B cell (primary cell): ENCODE measurements around the gene MLXIP. TPM values are rescaled to one million over a fixed set of nuclear protein-coding genes. Genes with fewer than 3 reads are reported as not detected.

Source experiments
- ATAC-seq: fragments of 200-7000 bp; cut with Tn5 transposase; one replicate; pipeline ENCODE4 v1.10.0; 2021; ENCODE audit warnings: low read depth, mild to moderate bottlenecking, moderate number of reproducible peaks, moderate library complexity
- CTCF ChIA-PET: fragments of 350-600 bp; sonication (Branson Sonifier 250); formaldehyde crosslinking; loops from one replicate; lab custom pipeline; 2021; ENCODE audit warnings: antibody characterized with exemption, inconsistent platforms; lab: Charles Lee
- POLR2A ChIA-PET: fragments of 350-600 bp; sonication (Branson Sonifier 250); formaldehyde crosslinking; loops from one replicate; lab custom pipeline; 2021; ENCODE audit warnings: antibody characterized with exemption; lab: Charles Lee
- DNase-seq: peaks from one replicate; pipeline ENCODE4 v3.0.0; 2013
- H2AFZ ChIP-seq: 2 replicates; pipeline ENCODE4 v1.6.1; 2012; ENCODE audit warnings: mild to moderate bottlenecking, low read depth, low read length; ENCODE audit not compliant: insufficient read depth, poor library complexity, severe bottlenecking
- H3K27ac ChIP-seq, 2 donors: 1 replicate in 1 of 2; 2 replicates in 1 of 2; pipeline ENCODE4 v1.5.1; 2012 to 2013; ENCODE audit warnings: low read length in 2 of 2, mild to moderate bottlenecking in 2 of 2, moderate library complexity in 1 of 2
- H3K27me3 ChIP-seq, 4 experiments: fragments of 200-600 bp in 1 of 4; sonication (generic) in 1 of 4; replicated peaks in 1 of 4; 1 replicate in 2 of 4; 2 replicates in 2 of 4; pipeline versions ENCODE4 v1.6.1 to v1.7.0; 2013 to 2016; ENCODE audit warnings: low read length in 3 of 4, mild to moderate bottlenecking in 2 of 4, mixed read lengths in 1 of 4, moderate library complexity in 1 of 4; ENCODE audit not compliant: insufficient read depth in 4 of 4, control insufficient read depth in 3 of 4; ENCODE audit errors: control extremely low read depth in 1 of 4
- H3K36me3 ChIP-seq, 2 experiments: replicated peaks in 1 of 2; 1 replicate in 1 of 2; 2 replicates in 1 of 2; pipeline versions ENCODE4 v1.6.1 to v1.7.1; 2013; ENCODE audit warnings: low read length in 1 of 2; ENCODE audit not compliant: insufficient read depth in 2 of 2, control insufficient read depth in 1 of 2; ENCODE audit errors: control extremely low read depth in 1 of 2, extremely low read depth in 1 of 2
- H3K4me1 ChIP-seq, 2 donors: fragments of 200-600 bp in 1 of 2; sonication (generic) in 1 of 2; 1 replicate in 1 of 2; 2 replicates in 1 of 2; pipeline versions ENCODE4 v1.5.1 to v1.6.1; 2013 to 2017; ENCODE audit warnings: low read length in 2 of 2; ENCODE audit not compliant: control insufficient read depth in 2 of 2, insufficient read depth in 2 of 2
- H3K4me2 ChIP-seq: replicated peaks from 2 replicates; pipeline ENCODE3; 2012; ENCODE audit warnings: mild to moderate bottlenecking, low read depth, low read length; ENCODE audit not compliant: poor library complexity, severe bottlenecking
- H3K4me3 ChIP-seq, 5 experiments: fragments of 200-600 bp in 1 of 5; sonication (generic) in 1 of 5; 1 replicate in 3 of 5; 2 replicates in 2 of 5; pipeline versions ENCODE4 v1.5.1 to v1.7.0; 2011 to 2016; ENCODE audit warnings: low read length in 4 of 5, mild to moderate bottlenecking in 4 of 5, low read depth in 2 of 5, control low read depth in 1 of 5, moderate library complexity in 1 of 5; ENCODE audit not compliant: insufficient read depth in 1 of 5; ENCODE audit errors: control extremely low read depth in 1 of 5, extremely low read depth in 1 of 5
- H3K79me2 ChIP-seq: fragments of 200-600 bp; sonication (generic); one replicate; pipeline ENCODE4 v1.6.0; 2016; ENCODE audit warnings: low read length; ENCODE audit not compliant: control insufficient read depth, insufficient read depth
- H3K9ac ChIP-seq: fragments of 200-600 bp; sonication (generic); 2 replicates; pipeline ENCODE4 v1.6.1; 2017; ENCODE audit warnings: mild to moderate bottlenecking, low read length, moderate library complexity
- H3K9me3 ChIP-seq, 3 donors: one replicate each; pipeline versions ENCODE4 v1.6.1 to v1.7.1; 2013; ENCODE audit warnings: low read length in 2 of 3; ENCODE audit not compliant: control insufficient read depth in 2 of 3, insufficient read depth in 1 of 3; ENCODE audit errors: control extremely low read depth in 1 of 3
- H4K20me1 ChIP-seq: 2 replicates; pipeline ENCODE4 v1.6.0; 2012; ENCODE audit warnings: mild to moderate bottlenecking, low read length; ENCODE audit not compliant: insufficient read depth, control insufficient read depth, poor library complexity, severe bottlenecking
- H3K27ac Mint-ChIP-seq: one replicate; pipeline ENCODE4 v1.8.0; 2021; ENCODE audit warnings: mixed read lengths
- H3K27me3 Mint-ChIP-seq: one replicate; pipeline ENCODE4 v1.8.0; 2021; ENCODE audit warnings: mixed read lengths
- H3K4me1 Mint-ChIP-seq: one replicate; pipeline ENCODE4 v1.8.0; 2021; ENCODE audit warnings: mixed read lengths
- H3K4me3 Mint-ChIP-seq: one replicate; pipeline ENCODE4 v1.8.0; 2021; ENCODE audit warnings: mixed read lengths
- H3K9me3 Mint-ChIP-seq: one replicate; pipeline ENCODE4 v1.8.0; 2022; ENCODE audit warnings: mixed read lengths; ENCODE audit not compliant: insufficient read depth
- CTCF ChIP-seq: fragments of 200-600 bp; IDR thresholded peaks from one replicate; pipeline ENCODE4 v1.8.0; 2022; ENCODE audit warnings: antibody characterized with exemption, mild to moderate bottlenecking
- EZH2 ChIP-seq: IDR thresholded peaks from 2 replicates; pipeline ENCODE4 v1.6.1; 2012; ENCODE audit warnings: borderline replicate concordance, low read depth, mild to moderate bottlenecking, moderate library complexity, low read length; ENCODE audit not compliant: insufficient read depth, poor library complexity, severe bottlenecking
- WGBS: methylation state at CpG from one replicate; pipeline ENCODE4 v1.1.5; 2013; ENCODE audit warnings: missing lambda C conversion rate; ENCODE audit not compliant: insufficient coverage; 5-methylcytosine and 5-hydroxymethylcytosine counted together
- intact Hi-C: fragments of 100-400 bp; cut with micrococcal nuclease; formaldehyde crosslinking; loops from one replicate; pipeline ENCODE4 v1.10.0; 2022
- polyA plus RNA-seq: library from polyadenylated mRNA; depleted of rRNA; stranded (reverse); fragments of >200 nt; gene quantifications from 2 replicates; pipeline ENCODE4 v1.2.3, GENCODE V29; 2012
- total RNA-seq, 2 donors: library from RNA; stranded (reverse); fragments of 120-200 nt in 1 of 2; gene quantifications; 1 replicate in 1 of 2; 2 replicates in 1 of 2; pipeline versions ENCODE4 v1.2.3 to v1.2.4, GENCODE V29; 2013 to 2022

Gene MLXIP
- total and polyA plus RNA-seq, 2 donors (not counting 1 experiment from before 2014, with no cell fraction given): 28.1 to 91.2 TPM

- no peak for ATAC-seq
- no peak for DNase-seq
- H3K9me3 Mint-ChIP-seq: no peaks in the 10 kb centered on the region
- intact Hi-C loops: no loop called here
- H2AFZ ChIP-seq: no peak overlapping the region
- no peak overlapping the region for H3K4me3 ChIP-seq
- no peak for TF ChIP-seq EZH2
- TF ChIP-seq CTCF: no peak
- peaks cover 4% of the 10 kb centered on the region for H3K4me1 Mint-ChIP-seq
- peaks cover under 1 to 3% of the 10 kb centered on the region in 2 donors for H3K4me1 ChIP-seq
- H3K9ac ChIP-seq: no peak overlapping the region
- no peaks in the 10 kb centered on the region for H3K27me3 Mint-ChIP-seq
- POLR2A ChIA-PET: no interaction called here
- H4K20me1 ChIP-seq: peaks cover 47% of the 10 kb centered on the region
- H3K27me3 ChIP-seq: no peaks in the 10 kb centered on the region
- H3K9me3 ChIP-seq: no peaks in the 10 kb centered on the region
- H3K79me2 ChIP-seq: peaks cover 38% of the 10 kb centered on the region
- no peak overlapping the region for H3K27ac ChIP-seq
- H3K4me2 ChIP-seq: no peak overlapping the region
- no peak overlapping the region for H3K4me3 Mint-ChIP-seq
- peaks cover 4 to 59% of the 10 kb centered on the region in 2 experiments for H3K36me3 ChIP-seq
- WGBS: 88% methylated on average over 5 of the region's 5 CpGs
- no peak overlapping the region for H3K27ac Mint-ChIP-seq
- CTCF ChIA-PET: interaction anchor here (1.2 to 9.7 kb wide), 4 partner anchors 50 to 211 kb away, joined by 3 to 154 read pairs (median 4); partner anchors contain the start of genes CFAP251 and MLXIP
These were observed 49.9 kb downstream of the MLXIP start for GRCh38 chr12:122128481-122128880.

- Histone ChIP-seq H3K4me3 (no peak overlapping the region), H3K27ac (no peak overlapping the region), H3K4me2 (no peak overlapping the region), H3K36me3 (peaks cover 4 to 64% of the 10 kb centered on the region in 2 experiments), H3K4me1 (no peaks in the 10 kb centered on the region), H3K27me3 (no peaks in the 10 kb centered on the region), H3K9ac (no peak overlapping the region), H4K20me1 (peaks cover 43% of the 10 kb centered on the region), H3K9me3 (no peaks in the 10 kb centered on the region), H3K79me2 (peaks cover 34% of the 10 kb centered on the region), H2AFZ (no peak overlapping the region)
- WGBS: 97% methylated on average over 13 of the region's 13 CpGs
- intact Hi-C loops: no loop called here
- H3K27me3 Mint-ChIP-seq: no peaks in the 10 kb centered on the region
- ChIA-PET CTCF (interaction anchor here (1.2 to 9.7 kb wide), 4 partner anchors 51 to 211 kb away, joined by 3 to 154 read pairs (median 4); partner anchors contain the start of genes CFAP251 and MLXIP), POLR2A (no interaction called here)
- H3K4me3 Mint-ChIP-seq: no peak overlapping the region
- DNase-seq: no peak
- no peak overlapping the region for H3K27ac Mint-ChIP-seq
- ATAC-seq: no peak
- H3K4me1 Mint-ChIP-seq: no peaks in the 10 kb centered on the region
- H3K9me3 Mint-ChIP-seq: no peaks in the 10 kb centered on the region
- TF ChIP-seq CTCF (no peak), EZH2 (no peak)
These were observed 50.6 kb downstream of the MLXIP start for GRCh38 chr12:122129131-122129530.
